Superior temporal gyrus (tissue), 1 donor: Measurements from ENCODE around the gene VWF.
"Not testable (repeated sequence)": the region's sequence is repeated elsewhere in the genome, so short reads cannot be mapped to it uniquely, and the experiment has no call there.

ENCODE experiments used
- DNase-seq: peaks from one replicate; pipeline ENCODE4 v3.0.0-alpha.2; 2016; ENCODE audit errors: extremely low spot score

The VWF gene

DNA sequence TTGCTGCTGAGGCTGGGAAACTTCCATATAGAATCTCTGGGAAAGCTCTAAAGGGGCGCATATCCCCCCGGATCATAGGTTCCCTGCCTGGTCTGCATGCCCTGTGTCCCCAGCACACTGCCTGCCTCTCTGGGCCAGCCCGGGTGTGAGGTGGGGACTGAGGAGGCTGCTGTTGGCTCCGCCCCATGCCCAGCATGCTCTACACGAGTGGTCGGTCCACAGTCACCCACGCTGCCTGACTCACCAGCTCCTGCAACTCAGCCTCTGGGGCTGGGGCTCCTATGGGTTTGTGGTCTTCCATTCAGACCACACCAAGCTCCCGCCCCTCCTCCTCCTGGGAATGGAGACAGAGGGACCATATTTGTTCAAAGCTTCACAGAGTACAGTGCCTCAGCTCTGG is 90.9 kb downstream of the VWF start:
- DNase-seq: no peak

DNA sequence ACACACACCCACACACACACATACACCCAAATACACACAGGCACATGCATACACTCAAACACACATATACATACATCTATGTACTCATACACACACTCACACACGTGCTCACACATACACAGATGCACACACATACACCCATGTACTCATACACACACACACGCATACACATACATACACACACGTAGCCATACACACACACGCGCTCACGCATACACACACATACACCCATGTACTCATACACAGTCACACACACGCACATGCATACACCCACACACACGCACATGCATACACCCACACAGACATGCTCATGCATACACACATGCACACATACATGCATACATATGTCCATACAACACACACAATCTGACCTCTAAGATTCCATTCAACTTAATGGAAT is 91.7 kb downstream of the VWF start:
- no peak for DNase-seq

DNA sequence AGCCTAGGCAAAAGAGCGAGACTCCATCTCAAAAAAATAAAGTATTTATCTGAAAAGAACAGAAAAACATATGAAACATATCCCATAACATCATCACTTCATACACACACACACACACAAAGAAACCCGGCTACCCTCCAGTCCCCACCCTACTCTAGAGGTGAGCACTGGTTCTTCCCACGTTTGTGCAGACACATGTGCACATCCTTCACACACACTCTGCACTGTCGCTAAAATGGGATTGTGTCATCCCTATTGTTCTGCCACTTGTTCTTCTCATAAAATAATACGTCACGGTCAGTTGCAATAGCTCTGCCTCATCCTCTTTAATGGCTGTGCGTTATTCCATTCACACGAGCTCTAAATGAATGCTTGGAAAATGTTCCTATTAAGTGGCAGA is 93.5 kb downstream of the VWF start:
- no peak for DNase-seq

DNA sequence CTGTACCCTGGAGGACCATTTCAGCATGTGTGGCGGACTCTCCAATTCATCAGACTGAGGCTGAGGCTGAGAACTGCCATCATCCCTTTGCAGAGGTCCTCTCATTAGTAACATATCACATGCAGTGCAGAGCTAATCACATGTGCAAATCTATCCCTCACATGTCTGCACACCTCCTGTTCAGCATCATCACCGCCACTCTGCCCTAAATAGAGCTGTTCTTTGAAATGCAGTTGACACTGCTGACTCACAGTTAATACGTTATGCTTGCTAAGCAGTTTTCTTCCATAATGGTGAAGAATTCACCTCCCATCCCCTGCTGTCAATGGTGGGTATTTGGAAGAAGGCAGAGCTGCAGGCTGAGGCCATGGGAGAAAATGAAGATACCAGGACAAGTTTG is 94.4 kb downstream of the VWF start:
- no peak for DNase-seq

DNA sequence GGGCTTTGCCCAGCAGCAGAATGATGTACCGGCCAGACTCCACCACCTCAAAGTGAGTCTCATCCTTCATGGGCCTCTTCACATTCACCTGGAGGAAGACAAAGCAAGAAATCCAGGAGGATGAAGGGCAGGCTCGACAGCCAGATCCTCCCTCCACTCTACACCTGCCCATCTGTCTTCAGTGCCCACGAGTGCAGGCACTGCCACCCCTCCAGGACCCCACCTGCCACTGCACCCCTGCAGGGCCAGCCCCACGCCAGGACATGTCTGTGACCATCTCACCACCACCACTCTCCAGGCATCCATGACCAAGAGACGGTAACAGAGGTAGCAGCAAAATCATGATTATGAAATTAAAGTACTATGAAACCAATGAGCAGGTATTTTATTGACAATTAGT is 95.1 kb downstream of the VWF start:
- DNase-seq: no peak

DNA sequence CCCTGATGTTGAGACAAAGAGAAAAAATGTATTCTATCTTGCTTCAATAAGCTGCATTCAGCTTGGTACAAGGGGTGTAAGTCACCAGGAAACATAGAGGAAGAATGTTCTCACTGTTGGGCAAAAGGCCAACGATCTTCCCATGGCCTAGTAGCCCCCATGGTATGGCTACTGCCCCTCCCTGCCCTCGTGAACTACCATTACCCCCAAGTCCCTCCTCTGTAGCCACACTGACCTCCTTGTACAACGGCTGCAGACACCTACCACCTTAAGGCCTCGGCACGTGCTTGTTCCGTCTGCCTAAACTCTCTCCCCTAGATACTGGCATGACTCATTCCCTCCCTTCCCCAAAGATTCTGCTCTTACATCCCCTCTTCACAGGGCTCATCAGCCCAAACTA is 97.5 kb downstream of the VWF start:
- no peak for DNase-seq

DNA sequence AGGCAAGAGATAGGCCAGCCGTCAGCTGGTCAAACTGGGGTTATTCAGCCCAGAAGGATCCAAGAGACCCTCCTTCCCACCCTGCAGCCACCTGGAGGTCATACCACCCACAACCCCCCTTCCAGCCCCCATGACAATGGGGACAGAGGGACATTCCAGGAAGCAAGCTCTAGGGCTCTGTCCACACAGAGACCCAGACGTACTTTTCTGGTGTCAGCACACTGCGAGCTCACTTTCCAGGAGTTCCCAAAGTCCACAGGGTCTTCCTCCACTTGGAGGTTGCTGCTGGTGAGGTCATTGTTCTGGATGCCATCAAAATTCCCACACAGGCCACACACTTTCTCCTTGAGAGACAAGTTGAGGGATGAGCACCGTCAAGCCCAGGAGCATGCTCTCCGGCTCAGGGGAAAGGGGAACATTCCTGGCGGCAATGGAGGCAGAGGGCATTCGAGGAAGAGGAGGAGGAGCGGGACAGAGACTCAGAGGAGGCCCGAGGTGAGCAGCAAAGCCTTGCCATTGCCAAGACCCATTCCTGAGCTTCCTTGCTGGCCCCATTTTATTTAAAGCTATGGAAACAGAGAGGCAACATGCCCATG is 98.7 kb downstream of the VWF start:
- DNase-seq: not testable (repeated sequence)

DNA sequence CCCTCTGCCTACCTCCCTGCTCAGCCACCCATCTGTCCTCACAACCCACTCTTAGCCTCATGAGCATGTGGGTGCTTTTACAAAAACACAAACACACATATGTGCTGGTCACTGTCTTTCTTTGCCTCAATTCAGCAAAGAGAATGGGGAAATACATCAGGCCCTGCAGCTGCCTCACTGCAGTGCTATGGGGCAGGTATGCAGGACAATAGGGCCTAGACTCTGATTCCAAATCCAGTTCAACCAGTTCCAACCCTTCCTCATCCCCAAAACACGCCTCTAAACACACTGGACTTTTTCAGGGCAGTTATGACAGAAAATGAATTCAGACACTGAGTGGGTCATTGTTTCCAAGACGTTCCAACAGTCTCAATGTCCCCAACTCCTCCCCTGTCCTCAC is 100.4 kb downstream of the VWF start:
- DNase-seq: peak; percentile 38

DNA sequence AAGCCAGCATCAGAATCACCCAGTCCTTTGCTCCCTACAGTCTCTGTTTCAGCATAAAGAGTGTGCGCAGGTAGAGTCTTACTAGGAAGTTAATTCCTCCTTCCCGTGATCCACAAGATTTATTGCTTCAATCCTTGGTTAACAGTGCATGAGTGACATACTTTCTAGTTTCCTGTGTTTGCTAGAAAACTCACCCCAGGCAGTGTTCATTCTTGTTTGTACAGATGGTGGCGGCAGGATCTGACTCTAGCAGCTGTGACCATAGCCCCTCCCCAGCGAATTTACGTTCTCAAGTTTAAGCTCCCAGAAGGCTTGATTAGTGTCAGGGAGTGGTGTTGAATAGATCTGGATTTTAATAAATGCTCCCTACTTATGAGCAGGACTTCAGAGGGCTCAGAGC is 103.5 kb downstream of the VWF start:
- no peak for DNase-seq

DNA sequence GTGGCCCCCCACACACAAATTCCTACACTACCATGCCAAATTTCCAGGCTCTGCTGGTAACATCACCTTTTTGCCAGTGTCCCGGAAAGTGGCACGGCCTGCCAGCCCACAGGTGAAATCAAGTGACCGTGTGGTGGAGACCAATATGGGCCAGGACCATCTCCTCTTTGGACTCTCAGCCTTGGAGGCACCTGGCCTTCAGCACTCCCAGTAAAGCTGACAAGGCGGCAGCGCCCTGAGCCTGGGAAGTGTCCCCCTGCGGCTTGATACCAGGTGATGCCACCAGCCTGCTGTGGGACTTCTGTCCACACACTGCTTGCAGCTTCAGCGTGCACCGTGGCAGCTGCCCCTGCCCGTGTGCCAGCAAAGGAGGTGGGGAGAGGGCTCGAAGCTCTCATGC is 104.0 kb downstream of the VWF start:
- not testable (repeated sequence) for DNase-seq

DNA sequence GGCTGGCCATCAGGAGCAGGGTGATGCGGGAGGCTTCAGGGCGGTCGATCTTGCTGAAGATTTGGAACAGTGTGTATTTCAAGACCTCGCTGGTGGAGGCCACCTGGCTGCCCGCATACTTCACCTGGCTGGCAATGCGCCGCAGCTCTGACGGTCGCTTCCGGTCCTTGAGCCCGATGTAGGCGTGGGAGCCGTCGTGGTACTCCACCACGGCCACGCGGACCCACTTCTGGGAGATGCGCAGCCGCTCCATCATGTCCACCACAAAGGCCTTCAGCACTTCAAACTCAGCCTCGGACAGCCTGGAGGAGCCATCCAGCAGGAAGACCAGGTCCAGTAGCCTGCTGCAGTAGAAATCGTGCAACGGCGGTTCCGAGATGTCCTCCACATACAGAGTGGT is 105.2 kb downstream of the VWF start:
- DNase-seq: not testable (repeated sequence)

DNA sequence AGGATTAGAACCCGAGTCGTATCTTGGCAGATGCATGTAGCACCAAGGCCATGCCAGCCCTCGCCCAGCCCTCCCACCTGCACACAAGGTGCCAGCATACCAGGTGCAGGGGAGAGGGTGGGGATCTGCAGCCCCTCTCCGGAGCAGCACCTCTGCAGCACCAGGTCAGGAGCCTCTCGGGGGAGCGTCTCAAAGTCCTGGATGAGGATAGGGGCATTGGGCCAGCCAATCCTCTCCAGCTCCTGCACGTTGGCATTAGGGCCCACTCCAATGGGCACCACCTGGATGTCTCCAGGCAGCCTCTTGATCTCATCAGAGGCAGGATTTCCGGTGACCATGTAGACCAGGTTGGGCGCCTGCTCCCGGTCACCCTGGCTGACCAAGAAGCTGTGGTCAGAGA is 106.2 kb downstream of the VWF start:
- DNase-seq: no peak

DNA sequence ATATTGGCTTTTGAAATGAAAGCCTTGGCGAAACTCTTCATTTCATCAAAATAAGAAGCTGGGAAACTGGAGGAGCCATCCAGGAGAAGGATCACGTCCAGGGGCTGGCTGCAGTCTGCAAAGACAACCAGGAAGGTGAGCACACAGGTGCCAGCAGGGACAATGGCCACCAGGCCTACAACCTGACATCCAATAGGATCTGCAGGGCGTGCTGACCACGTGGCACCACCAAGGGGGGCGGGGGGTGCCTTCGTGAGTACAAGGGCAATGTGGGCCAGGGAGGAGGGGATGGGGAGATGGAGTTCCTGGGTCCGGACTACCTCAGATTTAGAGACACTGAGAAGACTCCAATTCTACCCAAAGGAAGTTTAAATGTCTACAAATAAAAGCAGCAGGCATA is 107.7 kb downstream of the VWF start:
- no peak for DNase-seq

DNA sequence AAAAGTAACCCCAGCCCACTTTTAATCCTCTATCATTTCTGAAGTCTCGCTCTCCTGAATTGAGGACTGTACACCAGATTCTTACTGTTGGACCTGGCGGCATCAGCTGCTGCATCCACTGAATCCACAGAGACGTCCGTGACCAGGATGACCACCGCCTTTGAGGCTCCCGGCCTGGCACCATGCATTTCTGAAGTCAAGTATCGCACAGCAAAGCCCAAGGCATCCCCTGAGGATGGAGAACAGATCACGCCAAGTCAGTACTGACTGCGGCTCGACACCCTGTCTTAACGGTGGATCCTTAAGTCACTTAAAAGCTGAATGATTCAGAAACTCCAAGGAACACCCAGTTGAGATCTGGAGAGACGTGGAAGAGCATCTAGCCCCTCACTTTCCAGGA is 108.5 kb downstream of the VWF start:
- DNase-seq: not testable (repeated sequence)

DNA sequence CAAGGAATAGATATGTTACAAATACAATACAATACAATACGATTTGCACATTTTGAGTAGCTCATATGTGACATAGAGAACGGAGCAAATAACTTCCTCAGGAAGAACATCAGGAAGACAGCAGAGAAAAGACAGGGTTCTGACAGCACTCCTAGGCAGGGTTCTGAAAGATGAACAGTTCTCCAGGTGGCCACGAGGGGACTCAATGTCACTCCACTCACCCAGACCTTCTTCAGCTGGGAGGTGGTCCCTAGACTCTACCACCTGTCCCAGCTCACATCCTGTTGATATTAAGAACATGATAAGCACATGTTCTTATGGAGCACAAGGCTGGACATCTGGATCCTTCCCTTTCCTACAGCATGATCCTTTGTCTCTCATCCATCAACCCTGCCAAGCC is 109.2 kb downstream of the VWF start:
- DNase-seq: not testable (repeated sequence)

DNA sequence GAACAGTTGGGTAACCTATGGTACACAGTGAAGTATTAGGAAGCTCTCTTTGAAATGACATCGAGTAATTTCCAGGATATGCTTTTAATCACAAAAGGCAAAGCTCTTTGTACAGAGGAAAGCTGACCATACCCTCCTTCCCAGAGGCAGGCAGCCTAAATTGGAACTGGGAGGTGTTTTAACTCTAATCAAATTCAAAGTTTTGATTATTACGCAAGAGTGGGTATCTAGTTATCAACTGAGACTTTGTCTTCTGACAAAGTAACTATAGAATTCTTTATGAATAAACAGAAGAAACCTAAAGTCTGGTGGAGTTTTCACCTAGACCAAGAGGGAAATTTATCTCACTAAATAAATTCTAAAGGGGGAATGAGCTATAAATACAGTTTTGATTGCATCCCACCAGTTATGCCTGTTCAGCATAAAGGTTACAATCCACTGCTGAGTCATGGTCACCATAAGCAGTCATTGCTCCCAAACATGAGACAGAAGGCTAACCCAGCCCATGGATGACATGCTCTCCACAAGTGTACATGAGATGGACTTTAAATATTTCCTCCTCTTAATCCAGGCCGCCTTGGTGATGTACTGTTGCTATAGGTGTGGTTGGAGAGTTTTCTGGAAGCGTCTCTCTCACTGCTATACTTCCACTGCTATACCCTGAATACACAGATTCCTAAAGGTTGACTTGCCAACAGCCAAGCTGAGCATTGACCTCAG is 113.7 kb downstream of the VWF start:
- DNase-seq: not testable (repeated sequence)

DNA sequence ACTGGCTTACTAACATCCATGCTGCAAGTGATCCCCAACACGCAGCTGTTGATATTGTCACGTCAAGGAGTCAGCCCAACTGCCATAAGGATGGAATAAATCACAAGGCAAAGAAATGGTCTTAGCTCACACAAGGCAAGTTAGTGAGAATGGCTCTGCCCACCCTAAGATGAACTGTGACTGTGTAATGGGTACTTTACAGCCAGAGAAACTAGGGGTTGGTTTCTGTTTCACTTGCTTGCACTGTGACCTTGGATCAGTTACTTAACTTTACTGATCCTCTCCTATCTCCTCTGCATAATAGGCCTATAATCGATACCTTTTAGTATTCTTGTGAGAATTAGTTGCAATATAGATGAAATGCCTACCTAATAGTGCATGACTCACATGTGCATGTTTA is 127.2 kb downstream of the VWF start:
- no peak for DNase-seq

DNA sequence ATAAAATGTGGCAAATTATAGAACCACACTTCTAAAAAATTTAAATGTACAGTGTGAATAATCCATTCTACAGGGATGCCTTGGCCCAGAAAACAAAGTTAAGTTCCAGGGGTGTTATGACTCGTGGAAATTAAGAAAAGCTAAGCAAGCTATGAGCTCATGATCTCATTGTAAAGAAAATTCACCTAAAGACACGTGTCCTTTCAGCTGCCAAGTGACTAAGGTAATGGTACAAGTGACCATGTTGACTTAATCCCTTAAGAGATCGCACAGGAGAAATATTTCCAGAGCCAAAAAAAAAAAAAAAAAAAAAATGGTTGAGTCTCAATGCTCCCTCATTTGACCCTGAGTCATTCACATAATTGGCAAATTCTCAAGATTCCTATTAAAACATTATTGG is 128.0 kb downstream of the VWF start:
- DNase-seq: no peak

DNA sequence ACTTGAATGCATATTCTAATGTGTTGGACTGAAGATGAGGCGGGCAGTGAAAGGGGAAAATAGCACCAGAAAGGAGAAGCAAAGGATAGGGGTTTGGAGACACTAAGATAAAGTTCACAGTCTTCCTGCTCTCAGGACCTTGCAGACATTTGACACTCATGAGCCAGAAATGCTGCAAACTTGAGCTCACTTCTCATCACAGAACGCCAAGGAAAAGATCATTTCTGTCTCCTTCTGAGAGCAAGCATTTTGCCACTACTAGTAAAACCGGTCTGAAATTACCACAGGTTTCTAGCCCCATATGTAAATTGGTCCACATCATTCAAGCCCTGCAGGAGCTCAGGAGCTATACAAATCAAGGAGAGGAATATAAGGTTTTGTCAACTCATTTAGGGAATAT is 134.8 kb downstream of the VWF start:
- DNase-seq: no peak

DNA sequence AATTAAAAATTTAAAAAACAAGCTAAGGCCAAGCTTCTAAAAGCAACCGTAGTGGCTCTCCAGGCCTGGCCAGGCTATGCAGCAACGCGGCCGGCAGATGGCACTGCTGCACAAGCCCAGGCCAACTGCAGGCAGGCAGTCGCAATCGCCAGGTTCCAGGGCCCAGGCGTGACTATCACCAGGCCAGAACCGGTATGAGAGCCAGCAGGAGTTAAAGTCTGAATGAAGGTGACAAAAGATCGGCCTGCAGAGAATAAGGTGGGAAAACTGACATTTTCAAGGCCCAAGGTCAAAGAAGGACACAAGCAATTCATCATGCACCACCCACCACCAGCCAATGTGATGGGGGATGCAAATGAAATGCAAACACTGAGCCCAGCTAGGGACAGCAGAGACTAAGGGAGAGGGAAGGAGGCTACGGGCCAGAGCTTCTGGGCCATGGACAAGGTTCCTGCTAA is 135.8 kb downstream of the VWF start:
- DNase-seq: peak; percentile 83

DNA sequence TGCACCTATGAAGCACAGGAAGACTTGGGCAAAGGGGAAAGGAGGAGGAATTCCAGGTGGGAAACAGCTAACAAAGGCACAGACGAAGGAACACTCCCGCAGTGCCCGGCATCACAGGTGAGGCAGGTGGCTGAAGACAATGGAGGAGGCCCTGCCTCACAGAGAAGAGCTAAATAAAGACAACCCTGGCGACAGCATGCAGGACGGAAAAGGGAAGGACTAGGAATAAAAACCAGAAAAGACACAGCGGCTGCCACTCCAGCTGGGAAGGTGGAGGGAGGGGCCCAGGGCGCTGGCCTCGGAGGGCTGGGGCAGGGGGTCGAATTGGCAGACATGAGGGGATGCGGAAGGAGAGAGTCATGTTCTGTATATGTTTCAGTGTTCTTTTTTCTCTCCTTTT is 136.4 kb downstream of the VWF start:
- DNase-seq: no peak

DNA sequence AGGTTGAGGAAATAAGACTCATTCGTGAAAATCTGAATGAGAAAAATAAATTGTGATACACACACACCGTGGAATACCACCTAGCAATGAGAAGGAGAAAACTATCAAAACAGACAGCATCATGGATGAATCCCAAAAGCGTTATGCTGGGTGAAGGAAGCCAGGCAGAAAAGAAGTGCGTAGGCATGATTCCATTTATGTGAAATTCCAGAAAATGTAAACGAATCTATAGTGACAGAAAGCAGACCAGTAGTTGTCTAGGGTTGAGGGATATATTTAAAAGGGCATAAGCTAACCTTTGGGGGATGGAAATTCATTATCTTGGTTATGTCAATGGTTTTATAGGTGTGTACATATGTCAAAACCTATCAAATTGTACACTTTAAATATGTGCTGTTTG is 136.9 kb downstream of the VWF start:
- no peak for DNase-seq

DNA sequence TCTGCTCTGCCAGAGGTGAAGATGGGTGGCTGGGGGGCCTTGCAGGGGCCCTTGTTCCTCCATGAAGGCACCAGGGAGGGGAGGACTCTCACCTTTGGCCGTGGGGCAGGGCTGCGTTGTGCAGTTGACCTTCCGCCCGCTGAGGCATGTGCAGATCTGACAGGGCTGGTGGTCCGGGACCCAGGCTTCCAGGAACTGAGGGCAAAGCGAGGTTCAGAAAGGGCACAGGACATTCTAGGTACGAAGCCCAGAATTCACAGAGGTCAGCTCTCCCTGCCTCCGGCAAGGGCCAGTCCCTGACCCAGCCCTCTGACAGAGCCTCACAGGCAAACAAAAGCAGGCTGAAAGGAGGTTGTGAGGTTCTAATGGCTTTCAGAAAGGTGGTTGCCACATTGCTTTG is 139.0 kb downstream of the VWF start:
- no peak for DNase-seq

DNA sequence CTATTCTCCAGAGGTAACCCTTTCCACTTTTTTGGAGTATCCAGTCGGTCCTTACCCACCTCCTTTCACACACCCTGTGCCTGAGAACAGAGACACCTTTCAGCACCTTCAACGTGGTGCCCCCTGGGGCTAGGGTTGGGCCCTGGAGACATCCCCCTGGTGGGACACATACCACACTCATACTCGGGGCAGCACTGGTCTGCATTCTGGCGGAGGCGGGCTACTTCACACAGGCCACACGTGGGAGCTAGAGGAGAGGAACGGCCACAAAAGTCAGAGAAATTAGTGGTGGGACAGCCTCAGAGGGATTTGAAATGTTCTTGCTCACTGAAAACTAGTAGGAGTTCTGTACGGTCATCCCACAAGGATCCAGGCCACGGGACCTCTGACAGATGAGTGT is 139.6 kb downstream of the VWF start:
- DNase-seq: no peak
